CD4-positive, alpha-beta memory T cell (primary cell): Measurements from ENCODE around the gene CWH43. TPM values are rescaled to one million over a fixed set of nuclear protein-coding genes. Genes with fewer than 3 reads are reported as not detected.
"Not testable (repeated sequence)": the region's sequence is repeated elsewhere in the genome, so short reads cannot be mapped to it uniquely, and the experiment has no call there.

Experiments used
- CTCF ChIA-PET: fragments of 350-600 bp; sonication (Branson Sonifier 250); formaldehyde crosslinking; loops from one replicate; lab custom pipeline; 2021; ENCODE audit warnings: inconsistent platforms; ENCODE audit not compliant: partially characterized antibody; lab: Charles Lee
- POLR2A ChIA-PET: fragments of 350-600 bp; sonication (Branson Sonifier 250); formaldehyde crosslinking; loops from one replicate; lab custom pipeline; 2021; ENCODE audit not compliant: partially characterized antibody; lab: Charles Lee
- DNase-seq, 5 donors: peaks; one replicate each; pipeline versions ENCODE4 v3.0.0 to v3.0.0-alpha.2; 2020 to 2022; ENCODE audit warnings: mixed read lengths in 1 of 5
- H3K27ac ChIP-seq: one replicate; pipeline ENCODE4 v1.7.0; 2013; ENCODE audit warnings: low read depth, low read length
- H3K27me3 ChIP-seq: 2 replicates; pipeline ENCODE4 v1.7.0; 2013; ENCODE audit warnings: mild to moderate bottlenecking, low read length, moderate library complexity; ENCODE audit not compliant: insufficient read depth
- H3K36me3 ChIP-seq: 2 replicates; pipeline ENCODE4 v1.7.0; 2013; ENCODE audit warnings: mild to moderate bottlenecking, low read length, moderate library complexity; ENCODE audit not compliant: insufficient read depth
- H3K4me1 ChIP-seq: 2 replicates; pipeline ENCODE4 v1.7.0; 2013; ENCODE audit warnings: mild to moderate bottlenecking, low read length, moderate library complexity; ENCODE audit not compliant: insufficient read depth
- H3K4me3 ChIP-seq, 2 donors: one replicate each; pipeline ENCODE4 v1.7.0; 2013; ENCODE audit warnings: low read length in 2 of 2, mild to moderate bottlenecking in 1 of 2
- H3K9me3 ChIP-seq, 2 donors: one replicate each; pipeline ENCODE4 v1.7.0; 2013; ENCODE audit warnings: low read length in 2 of 2, control low read depth in 1 of 2; ENCODE audit not compliant: control insufficient read depth in 1 of 2
- H3K27ac Mint-ChIP-seq, 7 donors: one replicate each; pipeline ENCODE4 v1.8.0; 2020 to 2021; ENCODE audit warnings: mixed read lengths in 7 of 7, mild to moderate bottlenecking in 6 of 7, inconsistent platforms in 3 of 7, moderate library complexity in 3 of 7
- H3K27me3 Mint-ChIP-seq, 2 donors: one replicate each; pipeline ENCODE4 v1.8.0; 2020 to 2021; ENCODE audit warnings: mixed read lengths in 2 of 2
- H3K36me3 Mint-ChIP-seq, 2 donors: one replicate each; pipeline ENCODE4 v1.8.0; 2020 to 2021; ENCODE audit warnings: mixed read lengths in 2 of 2, inconsistent platforms in 1 of 2, mild to moderate bottlenecking in 1 of 2
- H3K4me1 Mint-ChIP-seq, 4 donors: one replicate each; pipeline ENCODE4 v1.8.0; 2020 to 2021; ENCODE audit warnings: mixed read lengths in 4 of 4, mild to moderate bottlenecking in 1 of 4
- H3K4me3 Mint-ChIP-seq, 8 donors: one replicate each; pipeline ENCODE4 v1.8.0; 2020 to 2021; ENCODE audit warnings: mixed read lengths in 8 of 8, mild to moderate bottlenecking in 7 of 8, moderate library complexity in 6 of 8, inconsistent platforms in 3 of 8
- H3K9me3 Mint-ChIP-seq, 8 donors: one replicate each; pipeline ENCODE4 v1.8.0; 2020 to 2021; ENCODE audit warnings: mixed read lengths in 8 of 8, mild to moderate bottlenecking in 5 of 8, inconsistent platforms in 3 of 8, moderate library complexity in 1 of 8
- intact Hi-C: fragments of 100-400 bp; cut with micrococcal nuclease; formaldehyde crosslinking; loops from one replicate; pipeline ENCODE4 v1.15.1; 2023
- polyA plus RNA-seq, 2 donors: library from polyadenylated mRNA; unstranded; fragments of 300-500 nt; fragmentation: Illumina TruSeq; gene quantifications; one replicate each; pipeline ENCODE4 v1.2.3, GENCODE V29; 2021
- total RNA-seq, 2 experiments: library from RNA; stranded (reverse); gene quantifications; one replicate each; pipeline ENCODE4 v1.2.3, GENCODE V29; 2021

CWH43 gene
- total and polyA plus RNA-seq, 4 experiments from 2014 or later = not detected

DNA sequence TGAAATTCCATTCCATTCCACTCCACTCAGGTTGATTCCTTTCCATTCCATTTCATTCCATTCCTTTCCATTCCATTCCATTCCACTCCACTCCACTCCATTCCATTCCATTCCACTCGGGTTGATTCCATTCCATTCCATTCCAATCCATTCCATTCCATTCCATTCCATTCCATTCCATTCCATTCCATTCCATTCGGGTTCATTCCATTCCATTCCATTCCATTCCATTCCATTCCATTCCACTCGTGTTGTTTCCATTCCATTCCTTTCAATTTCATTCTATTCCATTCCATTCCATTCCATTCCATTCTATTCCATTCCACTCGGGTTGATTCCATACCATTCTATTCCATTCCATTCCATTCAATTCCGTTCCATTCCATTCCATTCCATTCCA lies 124.5 kb downstream of the CWH43 start:
- H3K4me1 ChIP-seq, POLR2A ChIA-PET, intact Hi-C loops, H3K27ac ChIP-seq, H3K36me3 ChIP-seq, DNase-seq, H3K4me3 Mint-ChIP-seq, H3K27me3 ChIP-seq, CTCF ChIA-PET, H3K27me3 Mint-ChIP-seq, H3K4me3 ChIP-seq, H3K27ac Mint-ChIP-seq: not testable (repeated sequence)
- Mint-ChIP-seq H3K36me3 (peaks cover 33 to 56% of the 10 kb centered on the region in 2 donors), H3K4me1 (peaks cover 0 to 27% (median 11%) of the 10 kb centered on the region in 4 donors), H3K9me3 (peaks cover 29 to 97% (median 88%) of the 10 kb centered on the region in 8 donors)
- peaks cover 0 to 19% of the 10 kb centered on the region in 2 donors for H3K9me3 ChIP-seq

Other genes with a start within 250 kb of the CWH43 start
- gene FRYL, start 206.0 kb upstream of the CWH43 start, total RNA-seq = 100 to 1,000 TPM; 124 to 134 TPM
- gene FRYL, start 206.0 kb upstream of the CWH43 start, polyA plus RNA-seq = 10 to 100 TPM; 17.1 to 43.6 TPM
- 100 to 1,000 TPM; 110 to 124 TPM for gene OCIAD1, start 155.2 kb upstream of the CWH43 start, total RNA-seq
- 100 to 1,000 TPM; 161 to 171 TPM for gene OCIAD1, start 155.2 kb upstream of the CWH43 start, polyA plus RNA-seq
- gene OCIAD2, start 79.5 kb upstream of the CWH43 start, total RNA-seq = 100 to 1,000 TPM; 102 to 108 TPM
- 100 to 1,000 TPM; 192 to 245 TPM for gene OCIAD2, start 79.5 kb upstream of the CWH43 start, polyA plus RNA-seq